ENCODE data around the gene SARM1. TPM values are rescaled to one million over a fixed set of nuclear protein-coding genes. Genes with fewer than 3 reads are reported as not detected.
A peak's percentile ranks its signal among the peaks of the same experiment; 100 is the strongest.

SARM1 gene
- total and polyA plus RNA-seq, 9 of the 15 experiments (the other 6 are each of a cell fraction or from before 2014, with no cell fraction given): 0.04 to 0.55 (median 0.11) TPM; not detected in 2

- TF ChIP-seq HMGN3 (IDR thresholded peaks at IDR 0.05; ENCODE audit: borderline replicate concordance, extremely low read depth, insufficient read length, low read depth, low read length): peak; percentile 59
- TF ChIP-seq SMAD3 (CRISPR knock-in tag; conservative IDR thresholded peaks at IDR 0.05): peak; percentile 84
- TF ChIP-seq ZNF239 (CRISPR knock-in tag; IDR thresholded peaks at IDR 0.05): peak; percentile 58
- no peak for TF ChIP-seq FOS (IDR thresholded peaks at IDR 0.05; ENCODE audit: extremely low read depth, insufficient read length)
- TF ChIP-seq MGA (IDR thresholded peaks at IDR 0.05): no peak
- TF ChIP-seq MAFG (tag; conservative IDR thresholded peaks at IDR 0.05): no peak
- TF ChIP-seq POLR2AphosphoS5 (IDR thresholded peaks at IDR 0.05; ENCODE audit: control insufficient read depth, insufficient read depth, low read depth, low read length): peak; percentile 55; the same call in 1 of the 2 replicates
- peak; percentile 99 for TF ChIP-seq ZBTB9 (CRISPR knock-in tag; IDR thresholded peaks at IDR 0.05)
- TF ChIP-seq ARHGAP35 (IDR thresholded peaks at IDR 0.05; ENCODE audit: partially characterized antibody): no peak
- peak; percentile 99 for TF ChIP-seq ETS1 (conservative IDR thresholded peaks at IDR 0.05; ENCODE audit: control insufficient read depth, low read depth, low read length)
- TF ChIP-seq DMBX1 (CRISPR knock-in tag; IDR thresholded peaks at IDR 0.05; ENCODE audit: borderline replicate concordance): peak; percentile 67; the same call in 1 of the 2 replicates
- peak; percentile 64; the same call in 1 of the 2 replicates for TF ChIP-seq RFX5 (IDR thresholded peaks at IDR 0.05; ENCODE audit: low read depth, low read length)
Observed at GRCh38 chr17:28335201-28335958, 36.1 kb upstream of the SARM1 start, which contains the start of the genes IFT20 and TNFAIP1 (continued).

Data from K562 (cell line).